A673 (cell line): ENCODE data around the gene TBC1D22A. TPM values are rescaled to one million over a fixed set of nuclear protein-coding genes. Genes with fewer than 3 reads are reported as not detected.

Source experiments
- BruUV-seq: library from RNA; stranded (reverse); fragments of 400-500 nt; replicated peaks from 2 replicates; lab custom pipeline; 2021; lab: Mats Ljungman, UMichigan
- CTCF ChIA-PET: fragments of 300-600 bp; sonication (Branson Sonifier 250); formaldehyde crosslinking; loops from one replicate; lab custom pipeline; 2022; ENCODE audit warnings: antibody characterized with exemption; lab: Charles Lee
- POLR2A ChIA-PET: fragments of 300-600 bp; sonication (Branson Sonifier 250); formaldehyde crosslinking; loops from one replicate; lab custom pipeline; 2022; ENCODE audit warnings: antibody characterized with exemption; ENCODE audit not compliant: low non-redundant PET; lab: Charles Lee
- DNase-seq: peaks from one replicate; pipeline ENCODE4 v3.0.0-alpha.2; 2015; ENCODE audit warnings: low spot score
- H3K27ac ChIP-seq: fragments of 200-600 bp; sonication (generic); 2 replicates; pipeline ENCODE4 v1.5.1; 2016; ENCODE audit warnings: mixed run types, low read depth, mild to moderate bottlenecking, mixed read lengths, antibody characterized with exemption, low read length; ENCODE audit not compliant: poor library complexity, severe bottlenecking
- H3K27me3 ChIP-seq: fragments of 200-600 bp; sonication (generic); replicated peaks from 2 replicates; pipeline ENCODE4 v1.6.1; 2017; ENCODE audit warnings: mixed run types, low read depth, mild to moderate bottlenecking, mixed read lengths, antibody characterized with exemption, low read length; ENCODE audit not compliant: insufficient read depth, poor library complexity
- H3K36me3 ChIP-seq: fragments of 200-600 bp; sonication (generic); 2 replicates; pipeline ENCODE4 v1.6.1; 2016; ENCODE audit warnings: mixed run types, mild to moderate bottlenecking, mixed read lengths, antibody characterized with exemption, low read length; ENCODE audit not compliant: insufficient read depth, poor library complexity, severe bottlenecking
- H3K4me1 ChIP-seq: fragments of 200-600 bp; sonication (generic); 2 replicates; pipeline ENCODE4 v1.6.1; 2017; ENCODE audit warnings: mixed run types, mild to moderate bottlenecking, mixed read lengths, antibody characterized with exemption, low read length; ENCODE audit not compliant: insufficient read depth, poor library complexity, severe bottlenecking
- H3K4me3 ChIP-seq: fragments of 200-600 bp; sonication (generic); 2 replicates; pipeline ENCODE4 v1.5.1; 2016; ENCODE audit warnings: low read depth, mixed run types, mild to moderate bottlenecking, mixed read lengths, low read length; ENCODE audit not compliant: poor library complexity, severe bottlenecking
- H3K9me3 ChIP-seq: fragments of 200-600 bp; sonication (generic); 2 replicates; pipeline ENCODE4 v1.6.1; 2016; ENCODE audit warnings: mixed run types, low read depth, mild to moderate bottlenecking, mixed read lengths, antibody characterized with exemption, low read length; ENCODE audit not compliant: poor library complexity, severe bottlenecking
- CTCF ChIP-seq: fragments of 300-800, 200-600 bp; sonication (generic); conservative IDR thresholded peaks from 2 replicates; pipeline ENCODE4 v1.5.1; 2017; ENCODE audit warnings: low read depth, mild to moderate bottlenecking, antibody characterized with exemption, low read length, moderate library complexity, mixed read lengths
- EZH2 ChIP-seq: fragments of 200-600 bp; sonication (generic); IDR thresholded peaks from 2 replicates; pipeline ENCODE4 v1.6.1; 2017; ENCODE audit warnings: borderline replicate concordance, low read depth, mild to moderate bottlenecking, mixed read lengths, antibody characterized with exemption, low read length; ENCODE audit not compliant: poor library complexity, severe bottlenecking
- intact Hi-C: fragments of 100-400 bp; cut with micrococcal nuclease; formaldehyde crosslinking; loops from one replicate; pipeline ENCODE4 v1.10.0; 2022; ENCODE audit not compliant: unreplicated experiment
- total RNA-seq: library from RNA; stranded (reverse); gene quantifications from 2 replicates; pipeline ENCODE4 v1.2.3, GENCODE V29; 2021

Gene TBC1D22A
- total RNA-seq, 1 experiment from 2014 or later = 22.5 TPM

- TF ChIP-seq CTCF (no peak), EZH2 (no peak)
- no peaks in the 10 kb centered on the region for H3K4me1 ChIP-seq
- ChIA-PET POLR2A (no interaction called here), CTCF (no interaction called here)
- no peak overlapping the region for H3K4me3 ChIP-seq
- no peaks in the 10 kb centered on the region for H3K27me3 ChIP-seq
- no peaks in the 10 kb centered on the region for H3K36me3 ChIP-seq
- no peaks in the 10 kb centered on the region for H3K9me3 ChIP-seq
- DNase-seq = no peak
- no peak overlapping the region for H3K27ac ChIP-seq
- no TSS peak for BruUV-seq
- intact Hi-C loops = no loop called here
Observed at GRCh38 chr22:47112994-47113852, 350.8 kb downstream of the TBC1D22A start.

GRCh38 chr22:47113853-47114415, 351.5 kb downstream of the TBC1D22A start:
- Histone ChIP-seq H3K4me3 (no peak overlapping the region), H3K9me3 (no peaks in the 10 kb centered on the region), H3K27ac (no peak overlapping the region), H3K27me3 (no peaks in the 10 kb centered on the region), H3K36me3 (no peaks in the 10 kb centered on the region), H3K4me1 (no peaks in the 10 kb centered on the region)
- ChIA-PET CTCF (no interaction called here), POLR2A (no interaction called here)
- intact Hi-C loops = no loop called here
- no TSS peak for BruUV-seq
- DNase-seq = no peak
- TF ChIP-seq EZH2 (no peak), CTCF (no peak)

GRCh38 chr22:47114813-47115517, 352.5 kb downstream of the TBC1D22A start:
- Histone ChIP-seq H3K4me3 (no peak overlapping the region), H3K36me3 (no peaks in the 10 kb centered on the region), H3K27me3 (no peaks in the 10 kb centered on the region), H3K4me1 (no peaks in the 10 kb centered on the region), H3K9me3 (no peaks in the 10 kb centered on the region), H3K27ac (no peak overlapping the region)
- no peak for DNase-seq
- TF ChIP-seq CTCF = no peak
- no peak for TF ChIP-seq EZH2
- ChIA-PET CTCF (no interaction called here), POLR2A (no interaction called here)
- intact Hi-C loops = no loop called here
- no TSS peak for BruUV-seq
